SIG-M5 (cell line): Measurements from ENCODE around the gene TM9SF2.
"Not testable (repeated sequence)": the region's sequence is repeated elsewhere in the genome, so short reads cannot be mapped to it uniquely, and the experiment has no call there.

Experiments used
- DNase-seq: peaks from one replicate; lab custom pipeline; 2025; lab: John Stamatoyannopoulos, UW

The TM9SF2 gene

DNA sequence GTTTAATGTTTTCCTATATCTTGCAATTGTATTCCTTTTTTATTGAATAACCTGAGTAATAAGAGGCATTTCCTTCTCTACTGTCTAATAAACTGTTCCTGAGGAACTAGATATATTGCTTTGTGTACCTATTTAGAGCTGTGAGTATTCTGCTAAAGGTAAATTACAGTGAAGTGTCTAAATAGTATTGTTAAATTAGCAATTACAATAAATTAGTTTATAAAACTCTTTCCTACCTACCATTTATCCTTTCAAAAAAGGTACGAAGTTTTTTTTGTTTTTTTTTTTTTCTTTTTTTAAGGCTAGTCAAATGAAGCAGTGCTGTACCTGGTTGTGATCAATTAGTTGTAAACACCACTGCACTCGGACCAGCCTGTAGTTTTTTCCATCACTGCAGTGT lies 34.8 kb downstream of the TM9SF2 start:
- no peak for DNase-seq

DNA sequence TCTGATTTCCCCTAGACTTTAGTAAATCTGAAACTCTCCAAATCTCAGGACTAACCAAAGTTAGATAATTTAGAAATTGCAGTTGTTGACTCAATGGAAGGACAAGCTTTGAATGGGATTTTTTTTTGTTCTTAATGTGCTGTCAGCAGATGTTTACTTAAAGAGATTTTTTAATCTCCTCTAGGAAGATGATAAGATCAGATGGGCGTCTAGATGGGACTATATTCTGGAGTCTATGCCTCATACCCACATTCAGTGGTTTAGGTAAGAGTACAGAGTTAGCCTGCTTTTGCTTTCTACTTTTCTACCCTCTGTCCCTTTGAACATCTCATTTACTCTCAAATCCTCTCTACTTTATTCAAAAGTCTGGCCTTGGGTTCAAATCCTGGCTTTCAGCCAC lies 39.3 kb downstream of the TM9SF2 start:
- DNase-seq, result no peak

GRCh38 chr13:99542788-99543406 lies 41.6 kb downstream of the TM9SF2 start:
- no peak for DNase-seq

- DNase-seq, result no peak
Measured at GRCh38 chr13:99545361-99545760, 44.1 kb downstream of the TM9SF2 start.

DNA sequence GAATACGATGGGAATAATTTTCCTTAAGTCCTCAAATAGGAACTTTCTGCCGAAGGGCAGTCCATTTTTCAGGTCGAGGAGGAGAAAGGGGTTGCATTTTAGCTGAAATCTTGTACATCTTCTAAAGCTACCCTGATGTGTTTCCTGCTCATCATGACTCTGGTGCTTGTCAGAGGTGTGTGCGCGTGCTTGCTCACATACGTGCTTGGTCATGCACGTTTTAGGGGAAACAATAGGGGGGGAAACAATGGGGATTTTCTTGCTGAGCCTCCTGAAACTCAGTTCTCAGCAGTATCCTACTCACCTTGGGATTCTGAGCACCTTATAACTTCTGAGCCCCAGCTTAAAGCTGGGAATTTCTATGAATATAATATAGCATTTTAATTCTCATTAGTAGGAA lies 44.7 kb downstream of the TM9SF2 start:
- no peak for DNase-seq

DNA sequence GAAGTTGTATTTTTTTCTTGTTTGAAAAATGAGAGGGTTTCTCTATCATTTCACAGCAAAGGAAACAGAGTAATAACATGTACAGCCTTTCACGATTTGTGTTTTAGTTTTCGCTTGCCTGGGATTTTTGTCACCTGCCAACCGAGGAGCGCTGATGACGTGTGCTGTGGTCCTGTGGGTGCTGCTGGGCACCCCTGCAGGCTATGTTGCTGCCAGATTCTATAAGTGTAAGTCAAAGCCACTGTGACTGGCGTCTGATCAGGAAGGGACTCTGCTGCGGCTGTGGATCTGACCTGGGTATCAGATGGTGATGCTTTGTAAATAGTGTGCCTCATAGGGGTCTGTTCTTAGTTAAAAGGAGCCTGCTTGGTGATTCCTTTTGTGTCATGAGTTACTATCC lies 45.6 kb downstream of the TM9SF2 start:
- DNase-seq, result no peak

DNA sequence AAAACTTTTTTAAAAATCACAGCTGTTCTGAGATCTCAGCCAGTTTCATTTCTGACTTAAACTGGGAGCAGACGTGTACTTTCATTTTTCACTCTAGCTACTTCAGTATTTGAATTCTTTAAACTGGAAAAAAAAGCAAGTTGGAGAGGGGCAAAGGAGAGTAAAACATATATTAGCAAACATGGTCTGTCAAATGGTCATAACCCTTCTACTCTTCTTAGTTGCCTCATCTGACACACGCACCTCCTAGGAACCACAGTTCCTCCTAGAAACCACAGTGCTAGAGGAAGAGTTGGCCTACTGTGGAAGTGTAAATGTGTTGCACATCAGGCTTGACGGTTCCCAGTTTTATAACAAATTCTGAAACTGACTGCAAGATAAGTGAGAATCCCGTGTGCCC lies 47.2 kb downstream of the TM9SF2 start:
- DNase-seq, result peak; percentile 48

DNA sequence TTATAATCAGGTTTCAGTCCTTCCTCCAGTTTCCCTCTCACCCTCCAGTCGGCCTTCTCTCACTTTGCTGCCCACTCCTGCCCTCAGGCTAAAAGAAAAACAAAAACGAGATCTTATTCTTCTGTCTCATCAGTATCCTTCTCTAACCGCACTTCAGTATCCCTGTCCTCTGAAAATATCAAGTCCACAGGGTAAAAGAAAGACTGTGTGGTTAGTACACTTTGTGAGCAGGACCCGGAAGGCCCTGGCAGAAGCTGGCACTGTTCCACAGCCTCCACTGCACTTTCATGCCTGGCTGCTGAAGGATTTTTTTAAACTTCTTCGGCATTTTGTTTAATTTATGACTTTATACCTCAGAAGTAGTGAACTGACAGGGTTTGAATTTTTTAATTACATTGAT lies 51.8 kb downstream of the TM9SF2 start:
- no peak for DNase-seq

DNA sequence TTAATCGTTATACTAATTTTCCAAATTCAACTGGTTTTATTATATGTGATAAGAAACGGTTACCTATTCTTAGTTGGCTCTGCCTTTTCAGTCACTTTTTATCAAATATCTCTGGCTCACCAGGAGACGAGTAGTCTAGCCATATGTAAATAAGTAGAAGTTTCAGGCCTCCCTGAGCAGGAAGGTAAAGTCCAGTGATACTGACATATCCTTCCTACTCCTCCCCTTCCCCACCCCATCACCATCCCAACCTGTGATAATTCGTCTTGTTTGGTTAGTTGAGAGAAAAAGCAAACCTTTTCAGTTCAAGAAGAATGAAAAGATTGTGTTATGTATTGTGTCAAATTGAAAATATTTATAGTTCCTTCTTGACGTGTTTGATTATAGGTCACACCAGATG lies 53.9 kb downstream of the TM9SF2 start:
- DNase-seq, result no peak

DNA sequence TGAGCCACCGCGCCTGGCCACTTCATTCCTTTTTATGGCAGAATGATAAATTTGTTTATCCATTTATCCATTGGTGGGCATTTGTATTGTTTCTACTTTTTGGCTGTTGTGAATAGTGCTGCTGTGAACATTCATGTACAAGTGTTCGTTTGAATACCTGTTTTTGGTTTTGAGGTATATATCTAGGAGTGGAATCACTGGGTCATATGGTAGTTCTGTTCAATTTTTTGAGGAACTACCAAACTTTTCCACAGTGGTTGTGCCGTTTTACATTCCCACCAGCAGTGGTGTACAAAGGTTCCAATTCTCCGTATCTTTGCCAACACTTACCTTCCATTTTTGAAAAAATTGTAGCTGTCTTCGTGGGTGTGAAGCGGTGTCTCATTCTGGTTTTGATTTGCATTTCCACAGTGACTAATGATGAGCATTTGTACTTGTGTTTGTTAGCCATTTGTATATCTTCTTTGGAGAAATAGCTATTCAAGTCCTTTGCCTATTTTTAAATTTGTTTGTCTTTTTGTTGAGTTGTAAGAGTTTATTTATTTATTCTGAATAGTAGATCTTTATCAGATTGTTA lies 55.7 kb downstream of the TM9SF2 start:
- no peak for DNase-seq

- no peak for DNase-seq
Measured at GRCh38 chr13:99558570-99559180, 57.4 kb downstream of the TM9SF2 start.

GRCh38 chr13:99559560-99559959 lies 58.3 kb downstream of the TM9SF2 start:
- no peak for DNase-seq

DNA sequence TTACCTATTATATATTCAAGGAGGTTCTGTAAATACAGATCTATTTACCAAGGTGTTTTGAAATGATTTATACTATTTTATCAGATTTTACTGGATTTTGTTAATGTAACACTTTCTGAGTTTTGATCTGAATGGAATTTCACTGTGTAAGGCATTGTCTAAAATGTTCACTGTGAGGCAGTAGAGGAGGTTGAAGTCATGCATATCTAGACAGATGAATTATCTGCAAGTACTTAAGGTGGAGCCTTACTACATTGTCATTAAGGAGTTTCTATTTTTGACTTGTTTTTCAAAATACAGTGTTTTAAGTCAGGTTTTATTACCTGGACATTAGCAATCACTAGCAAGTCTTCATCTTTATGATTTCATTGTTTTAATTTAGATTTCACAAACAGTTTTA lies 62.1 kb downstream of the TM9SF2 start:
- DNase-seq, result no peak

- no peak for DNase-seq
Measured at GRCh38 chr13:99564386-99564785, 63.1 kb downstream of the TM9SF2 start.

GRCh38 chr13:99565478-99566124 lies 64.3 kb downstream of the TM9SF2 start:
- no peak for DNase-seq

DNA sequence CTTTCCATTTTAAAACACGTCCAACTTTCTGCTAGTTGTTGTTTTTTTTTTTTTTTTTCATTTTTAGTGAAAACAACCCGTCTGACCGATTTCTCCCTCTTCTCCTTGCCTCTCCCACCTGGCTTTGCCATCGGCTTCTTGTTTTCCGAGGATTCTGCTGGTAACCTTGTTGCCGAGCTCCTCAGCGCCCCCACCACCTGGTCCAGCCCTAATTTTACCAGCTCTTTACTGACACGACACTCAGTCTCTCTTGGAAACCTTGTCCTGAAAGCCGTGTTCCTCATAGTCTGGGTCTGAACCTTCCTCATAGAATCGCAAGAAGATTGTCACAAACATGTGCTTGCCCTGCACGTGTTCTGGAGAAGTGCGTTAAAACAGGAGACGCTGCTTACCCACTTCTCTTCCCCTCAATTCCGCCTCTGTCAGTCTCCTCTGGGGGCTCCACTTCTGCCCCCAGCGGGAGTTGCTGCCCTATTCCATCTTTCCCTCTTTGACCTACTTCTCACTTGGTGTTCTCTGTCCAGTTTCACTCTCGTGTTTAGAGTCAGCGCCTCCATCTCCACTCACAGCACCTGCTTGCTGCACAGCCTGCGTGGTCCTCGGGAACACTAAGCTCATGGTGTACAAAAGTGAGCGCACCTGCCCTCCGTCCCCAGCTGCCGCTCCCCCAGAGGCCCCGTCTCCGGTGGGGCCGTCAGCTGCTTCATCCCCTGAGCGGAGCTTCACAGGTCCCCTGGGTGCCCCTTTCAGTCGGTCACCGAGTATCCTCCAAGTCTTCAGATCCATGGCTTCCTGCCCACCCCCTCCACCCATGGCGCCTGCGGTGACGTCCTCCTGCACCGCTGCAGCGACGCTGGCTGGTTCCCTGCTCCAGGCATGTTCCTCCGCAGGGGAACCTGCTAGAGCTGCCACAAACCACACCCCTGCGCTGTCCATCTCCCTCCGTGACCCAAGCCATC lies 65.1 kb downstream of the TM9SF2 start:
- DNase-seq, result no peak

DNA sequence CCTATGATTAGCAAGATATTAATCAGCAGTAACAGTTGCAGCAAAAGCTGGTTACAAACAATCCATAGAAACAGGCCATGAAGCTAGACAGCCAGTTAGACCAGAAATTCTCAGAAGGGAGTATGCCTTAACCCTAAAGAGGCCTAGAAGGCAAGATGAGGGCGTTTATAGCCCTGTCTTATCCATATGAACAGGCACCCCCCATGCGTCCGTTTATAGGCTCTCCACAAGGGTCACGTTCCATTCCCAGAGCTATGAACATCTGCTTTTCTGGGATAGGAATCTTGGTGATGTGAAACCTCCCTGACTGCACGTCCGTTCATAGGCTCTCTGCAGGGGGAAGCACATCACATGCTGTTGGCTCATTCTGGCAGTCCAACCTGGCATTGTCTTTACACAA lies 67.6 kb downstream of the TM9SF2 start:
- not testable (repeated sequence) for DNase-seq

DNA sequence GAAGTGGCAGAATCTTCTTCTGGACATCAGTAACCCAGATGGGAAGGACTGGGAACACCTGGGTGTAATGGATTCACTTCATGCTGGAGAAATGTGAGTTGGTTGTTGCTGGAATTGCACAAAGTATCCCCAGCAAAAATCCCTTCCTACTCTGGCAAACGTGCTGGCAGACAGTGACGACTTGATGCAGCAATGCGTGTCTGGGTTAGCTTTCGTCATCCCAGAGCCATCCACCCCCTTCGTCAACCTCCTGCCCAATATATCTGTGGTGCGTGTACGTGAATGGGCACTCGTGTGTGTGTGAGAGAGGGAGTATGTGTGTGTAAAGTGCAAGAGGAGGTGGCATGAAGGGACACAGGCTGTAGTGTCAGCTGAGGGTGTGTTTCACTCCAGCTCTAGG lies 70.9 kb downstream of the TM9SF2 start:
- no peak for DNase-seq

DNA sequence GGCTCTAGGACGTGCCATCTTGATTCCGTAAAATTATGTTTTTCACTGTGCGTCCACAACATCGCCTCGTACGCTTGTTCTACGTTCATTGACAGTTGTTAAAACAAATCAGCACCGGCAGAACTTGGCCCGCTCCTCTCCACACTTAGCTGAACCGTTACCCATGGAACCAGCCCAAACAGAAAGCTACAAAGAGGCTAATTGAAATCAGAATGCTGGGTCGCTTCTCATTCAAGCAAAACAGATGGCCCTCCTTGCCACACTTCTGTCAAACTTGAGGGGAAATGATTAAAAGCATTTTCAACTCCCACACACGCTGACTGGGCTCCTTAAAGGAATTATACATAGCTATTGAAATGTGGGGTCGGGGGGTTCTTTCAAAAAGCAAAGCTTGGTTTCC lies 71.6 kb downstream of the TM9SF2 start:
- no peak for DNase-seq

GRCh38 chr13:99575376-99576120 lies 74.3 kb downstream of the TM9SF2 start:
- no peak for DNase-seq
